MCF 10A (cell line): ENCODE data around the gene CADPS. TPM values are rescaled to one million over a fixed set of nuclear protein-coding genes. Genes with fewer than 3 reads are reported as not detected.

Experiments
- BruUV-seq: library from RNA; stranded (reverse); fragments of 400-500 nt; replicated peaks from 2 replicates; lab custom pipeline; 2021; lab: Mats Ljungman, UMichigan
- CTCF ChIA-PET: fragments of 300-600 bp; sonication (Branson Sonifier 250); formaldehyde crosslinking; extraction: SDS; loops from one replicate; lab custom pipeline; 2021; ENCODE audit warnings: antibody characterized with exemption, inconsistent platforms; lab: Yijun Ruan, JAX
- POLR2A ChIA-PET: fragments of 300-600, 350-650 bp; sonication (Branson Sonifier 250); formaldehyde crosslinking; extraction: SDS; loops from one replicate; lab custom pipeline; 2020; ENCODE audit warnings: antibody characterized with exemption, inconsistent platforms; lab: Yijun Ruan, JAX
- DNase-seq: peaks from one replicate; pipeline ENCODE4 v3.0.0-alpha.2; 2018; ENCODE audit not compliant: unreplicated experiment
- H3K27ac Mint-ChIP-seq: one replicate; pipeline ENCODE4 v1.8.0; 2022; ENCODE audit warnings: mild to moderate bottlenecking, low read depth, mixed read lengths; ENCODE audit not compliant: unreplicated experiment
- H3K27me3 Mint-ChIP-seq: one replicate; pipeline ENCODE4 v1.8.0; 2022; ENCODE audit warnings: mixed read lengths; ENCODE audit not compliant: insufficient read depth, unreplicated experiment
- H3K36me3 Mint-ChIP-seq: one replicate; pipeline ENCODE4 v1.8.0; 2022; ENCODE audit warnings: mild to moderate bottlenecking, moderate library complexity, mixed read lengths; ENCODE audit not compliant: insufficient read depth, unreplicated experiment
- H3K4me1 Mint-ChIP-seq: one replicate; pipeline ENCODE4 v1.8.0; 2022; ENCODE audit warnings: mixed read lengths; ENCODE audit not compliant: insufficient read depth, unreplicated experiment
- H3K4me3 Mint-ChIP-seq: one replicate; pipeline ENCODE4 v1.8.0; 2022; ENCODE audit warnings: mild to moderate bottlenecking, moderate library complexity, mixed read lengths; ENCODE audit not compliant: unreplicated experiment
- H3K9me3 Mint-ChIP-seq: one replicate; pipeline ENCODE4 v1.8.0; 2022; ENCODE audit warnings: mixed read lengths; ENCODE audit not compliant: unreplicated experiment
- intact Hi-C: fragments of 100-400 bp; cut with micrococcal nuclease; formaldehyde crosslinking; loops from 2 replicates; pipeline ENCODE4 v1.14.1; 2022
- total RNA-seq: library from RNA; stranded (reverse); gene quantifications from 2 replicates; pipeline ENCODE4 v1.2.3, GENCODE V29; 2022
- TF ChIP-seq, protein P1 (sequence below): fragments of 200-600 bp; IDR thresholded peaks from one replicate; pipeline ENCODE4 v1.8.0; 2022; ENCODE audit warnings: antibody characterized with exemption, mild to moderate bottlenecking; ENCODE audit not compliant: unreplicated experiment

Gene CADPS
- total RNA-seq, 1 experiment from 2014 or later, result not detected

- CTCF ChIA-PET, result no interaction called here
- TF ChIP-seq, protein P1, sequence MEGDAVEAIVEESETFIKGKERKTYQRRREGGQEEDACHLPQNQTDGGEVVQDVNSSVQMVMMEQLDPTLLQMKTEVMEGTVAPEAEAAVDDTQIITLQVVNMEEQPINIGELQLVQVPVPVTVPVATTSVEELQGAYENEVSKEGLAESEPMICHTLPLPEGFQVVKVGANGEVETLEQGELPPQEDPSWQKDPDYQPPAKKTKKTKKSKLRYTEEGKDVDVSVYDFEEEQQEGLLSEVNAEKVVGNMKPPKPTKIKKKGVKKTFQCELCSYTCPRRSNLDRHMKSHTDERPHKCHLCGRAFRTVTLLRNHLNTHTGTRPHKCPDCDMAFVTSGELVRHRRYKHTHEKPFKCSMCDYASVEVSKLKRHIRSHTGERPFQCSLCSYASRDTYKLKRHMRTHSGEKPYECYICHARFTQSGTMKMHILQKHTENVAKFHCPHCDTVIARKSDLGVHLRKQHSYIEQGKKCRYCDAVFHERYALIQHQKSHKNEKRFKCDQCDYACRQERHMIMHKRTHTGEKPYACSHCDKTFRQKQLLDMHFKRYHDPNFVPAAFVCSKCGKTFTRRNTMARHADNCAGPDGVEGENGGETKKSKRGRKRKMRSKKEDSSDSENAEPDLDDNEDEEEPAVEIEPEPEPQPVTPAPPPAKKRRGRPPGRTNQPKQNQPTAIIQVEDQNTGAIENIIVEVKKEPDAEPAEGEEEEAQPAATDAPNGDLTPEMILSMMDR, result no peak
Observed at GRCh38 chr3:62367763-62368195, 507.4 kb downstream of the CADPS start.

GRCh38 chr3:62366126-62366484, 509.1 kb downstream of the CADPS start:
- TF ChIP-seq, protein P1, result no peak
- Mint-ChIP-seq H3K4me1 (no peaks in the 10 kb centered on the region), H3K4me3 (no peak overlapping the region), H3K27ac (no peak overlapping the region), H3K9me3 (no peaks in the 10 kb centered on the region), H3K36me3 (no peaks in the 10 kb centered on the region), H3K27me3 (peaks cover 58% of the 10 kb centered on the region)
- CTCF ChIA-PET, result no interaction called here
- POLR2A ChIA-PET, result no interaction called here
- intact Hi-C loops, result no loop called here
- no peak for DNase-seq
- BruUV-seq, result no TSS peak

More at GRCh38 chr3:62367763-62368195, 507.4 kb downstream of the CADPS start:
- peaks cover 75% of the 10 kb centered on the region for H3K27me3 Mint-ChIP-seq
- no peak for DNase-seq
- POLR2A ChIA-PET, result interaction anchor here (0.7 kb wide), 1 partner anchor 53 kb away, joined by 3 read pairs; no protein-coding TSS in a partner anchor
- H3K4me3 Mint-ChIP-seq, result no peak overlapping the region
- no TSS peak for BruUV-seq
- no peak overlapping the region for H3K27ac Mint-ChIP-seq
- no peaks in the 10 kb centered on the region for H3K4me1 Mint-ChIP-seq
- intact Hi-C loops, result no loop called here
- H3K9me3 Mint-ChIP-seq, result no peaks in the 10 kb centered on the region
- H3K36me3 Mint-ChIP-seq, result no peaks in the 10 kb centered on the region

GRCh38 chr3:62365391-62366125, 509.7 kb downstream of the CADPS start:
- no peaks in the 10 kb centered on the region for H3K4me1 Mint-ChIP-seq
- DNase-seq, result no peak
- TF ChIP-seq, protein P1, result no peak
- H3K27ac Mint-ChIP-seq, result no peak overlapping the region
- no TSS peak for BruUV-seq
- intact Hi-C loops, result no loop called here
- H3K27me3 Mint-ChIP-seq, result peaks cover 53% of the 10 kb centered on the region
- CTCF ChIA-PET, result no interaction called here
- POLR2A ChIA-PET, result no interaction called here
- no peaks in the 10 kb centered on the region for H3K36me3 Mint-ChIP-seq
- no peaks in the 10 kb centered on the region for H3K9me3 Mint-ChIP-seq
- H3K4me3 Mint-ChIP-seq, result no peak overlapping the region

GRCh38 chr3:62364191-62364590, 511.0 kb downstream of the CADPS start:
- POLR2A ChIA-PET, result no interaction called here
- intact Hi-C loops, result no loop called here
- H3K4me3 Mint-ChIP-seq, result no peak overlapping the region
- H3K9me3 Mint-ChIP-seq, result no peaks in the 10 kb centered on the region
- peaks cover 43% of the 10 kb centered on the region for H3K27me3 Mint-ChIP-seq
- BruUV-seq, result no TSS peak
- no peak for DNase-seq
- CTCF ChIA-PET, result interaction anchor here (1.0 kb wide), 1 partner anchor 195 kb away, joined by 6 read pairs; no protein-coding TSS in a partner anchor
- H3K4me1 Mint-ChIP-seq, result no peaks in the 10 kb centered on the region
- no peak overlapping the region for H3K27ac Mint-ChIP-seq
- H3K36me3 Mint-ChIP-seq, result no peaks in the 10 kb centered on the region
- TF ChIP-seq, protein P1, result no peak
